Posterior vena cava (tissue), 2 donors: ENCODE measurements around the gene EFHC1. TPM values are rescaled to one million over a fixed set of nuclear protein-coding genes. Genes with fewer than 3 reads are reported as not detected.
A peak's percentile ranks its signal among the peaks of the same experiment; 100 is the strongest.
"Not testable (repeated sequence)": the region's sequence is repeated elsewhere in the genome, so short reads cannot be mapped to it uniquely, and the experiment has no call there.

Source experiments
- DNase-seq: peaks from one replicate; pipeline ENCODE4 v3.0.0-alpha.2; 2020; ENCODE audit warnings: low spot score
- intact Hi-C, 2 donors: fragments of 100-400 bp; cut with DNase I; formaldehyde crosslinking; loops; one replicate each; pipeline versions ENCODE4 v1.14.1 to v1.14.2; 2022 to 2023
- long read RNA-seq, 2 donors: library from polyadenylated mRNA; unstranded; transcript quantifications; one replicate each; pipeline ENCODE4 v2.0.0, GENCODE V29; 2020 to 2021
- total RNA-seq, 2 donors: library from RNA; stranded (reverse); fragmentation: NEBNext Ultra II Directional; extraction: Animal tissue kit (Norgen Biotek cat#: 25700); gene quantifications; one replicate each; pipeline ENCODE4 v1.2.1, GENCODE V29; 2021
- donor health status: DM: yes; HTN: yes; CAD: no.
- donor health status: DM: yes; HTN: yes; CAD: no.

EFHC1 gene, protein sequence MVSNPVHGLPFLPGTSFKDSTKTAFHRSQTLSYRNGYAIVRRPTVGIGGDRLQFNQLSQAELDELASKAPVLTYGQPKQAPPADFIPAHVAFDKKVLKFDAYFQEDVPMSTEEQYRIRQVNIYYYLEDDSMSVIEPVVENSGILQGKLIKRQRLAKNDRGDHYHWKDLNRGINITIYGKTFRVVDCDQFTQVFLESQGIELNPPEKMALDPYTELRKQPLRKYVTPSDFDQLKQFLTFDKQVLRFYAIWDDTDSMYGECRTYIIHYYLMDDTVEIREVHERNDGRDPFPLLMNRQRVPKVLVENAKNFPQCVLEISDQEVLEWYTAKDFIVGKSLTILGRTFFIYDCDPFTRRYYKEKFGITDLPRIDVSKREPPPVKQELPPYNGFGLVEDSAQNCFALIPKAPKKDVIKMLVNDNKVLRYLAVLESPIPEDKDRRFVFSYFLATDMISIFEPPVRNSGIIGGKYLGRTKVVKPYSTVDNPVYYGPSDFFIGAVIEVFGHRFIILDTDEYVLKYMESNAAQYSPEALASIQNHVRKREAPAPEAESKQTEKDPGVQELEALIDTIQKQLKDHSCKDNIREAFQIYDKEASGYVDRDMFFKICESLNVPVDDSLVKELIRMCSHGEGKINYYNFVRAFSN
- total RNA-seq = 10 to 100 TPM; 12.0 to 13.5 TPM
- long read RNA-seq, donor 1, full-length matches to known transcripts = 4 of 20 reads
- long read RNA-seq, donor 1, partial matches to known transcripts = 4 of 20 reads
- long read RNA-seq, donor 1, other reads (novel, unspliced or antisense) = 12 of 20 reads
- long read RNA-seq, donor 2, full-length matches to known transcripts = 7 of 34 reads
- long read RNA-seq, donor 2, partial matches to known transcripts = 16 of 34 reads
- long read RNA-seq, donor 2, other reads (novel, unspliced or antisense) = 11 of 34 reads

DNA sequence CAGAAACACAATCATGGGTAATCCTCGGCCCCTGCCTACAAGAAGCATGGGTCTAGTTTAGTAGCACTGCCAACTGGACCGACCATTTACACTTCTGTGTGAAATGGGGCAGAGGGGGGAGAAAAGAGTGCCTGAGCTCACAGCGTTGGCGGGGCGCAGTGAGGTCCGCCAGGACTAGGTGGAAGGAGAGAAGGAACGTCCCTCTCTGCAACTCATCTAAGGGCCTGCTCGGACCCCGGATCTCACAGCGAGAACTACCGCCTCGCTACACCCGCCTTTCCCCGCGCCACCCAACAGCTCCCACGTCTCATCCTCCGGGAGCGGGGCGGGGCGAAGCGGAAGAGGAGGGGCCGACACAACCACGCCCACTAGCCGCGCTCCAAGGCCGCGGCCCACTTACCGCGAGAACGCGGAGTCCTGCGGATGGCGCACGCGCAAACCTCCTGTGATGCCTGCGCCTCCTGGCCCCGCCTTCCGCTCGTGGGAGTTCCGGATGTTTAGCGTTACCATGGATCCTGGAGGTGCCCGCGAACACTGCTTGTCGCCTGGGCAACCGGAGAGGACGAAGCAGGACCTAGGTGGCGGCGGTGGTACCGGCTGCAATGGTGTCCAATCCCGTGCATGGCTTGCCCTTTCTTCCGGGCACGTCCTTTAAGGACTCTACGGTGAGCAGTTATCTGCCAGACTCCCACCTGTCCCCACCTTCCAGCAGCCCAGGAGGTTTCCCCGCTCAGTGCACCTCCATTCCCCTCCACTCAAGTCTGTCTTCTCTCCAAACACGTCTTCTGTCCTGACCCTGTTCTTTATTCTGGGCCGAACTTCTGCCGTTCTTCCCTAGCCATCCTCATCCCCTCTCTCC lies at the start of gene EFHC1:
Gene EFHC1, plus strand, starts transcription at position 534 of the 859 bp plus-strand sequence. Its CDS starts 69 bp downstream, at position 603.
- DNase-seq = peak; percentile 100
- intact Hi-C loops = loop anchor here (2.0 to 10.0 kb wide), 4 partner anchors 155 to 242 kb away; partner anchors contain the start of gene TRAM2 (in 1 of the 2)

DNA sequence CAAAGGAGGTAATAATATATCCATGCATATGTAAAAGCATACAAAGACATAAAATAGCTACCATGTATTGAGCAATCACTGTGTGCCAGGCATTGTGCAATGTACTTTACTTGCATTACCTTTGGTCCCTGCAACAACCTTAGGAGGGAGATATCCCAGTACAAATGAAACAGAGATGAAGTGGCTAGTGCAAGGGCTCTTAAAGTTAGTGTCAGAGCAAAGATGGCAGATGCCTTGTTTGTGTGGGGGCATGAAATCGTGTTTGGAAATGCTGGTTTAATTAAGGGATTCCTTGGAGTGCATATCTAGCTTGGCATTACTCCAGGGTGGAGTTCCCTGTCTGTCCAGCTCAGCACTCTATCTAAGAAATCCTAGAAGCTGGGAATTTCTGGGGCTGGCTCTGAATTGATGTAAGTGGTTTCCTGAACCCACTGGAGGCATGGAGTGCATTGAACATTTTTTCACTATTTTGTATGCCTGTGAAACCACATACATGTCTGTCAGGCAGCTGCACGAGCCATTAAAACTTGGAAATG lies 48.4 kb upstream of the EFHC1 start:
- DNase-seq = no peak
- intact Hi-C loops = loop anchor here in 1 of 2 donors (5.0 kb wide), 1 partner anchor 1654 kb away; no protein-coding TSS in a partner anchor

DNA sequence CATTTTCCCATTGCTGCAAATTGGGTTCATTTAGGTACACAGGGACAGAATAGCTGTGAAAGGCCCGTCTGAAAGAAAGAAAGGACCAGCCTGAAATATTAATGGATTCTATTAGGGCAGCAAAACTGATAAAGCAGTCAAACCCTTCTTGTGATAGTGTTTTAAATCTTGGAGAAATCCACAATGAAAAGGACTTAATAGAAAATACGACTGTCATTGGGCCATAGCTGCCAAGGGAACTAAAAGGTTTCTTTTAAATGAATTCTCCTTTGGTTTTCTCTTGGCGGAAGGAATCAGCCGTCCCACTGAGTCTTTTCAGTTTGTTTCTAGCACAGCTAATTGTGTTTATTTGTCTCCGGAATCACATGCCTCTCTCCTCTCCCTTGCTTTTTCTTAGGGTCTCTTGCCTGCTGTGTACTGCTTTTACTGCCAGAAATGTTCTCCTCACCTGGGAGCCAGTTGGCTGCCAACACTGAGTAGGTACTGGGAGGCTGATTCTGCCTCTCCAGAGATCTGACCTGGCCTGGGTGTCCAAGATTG lies 46.9 kb upstream of the EFHC1 start:
- intact Hi-C loops = loop anchor here in 1 of 2 donors (5.0 kb wide), 1 partner anchor 1656 kb away; no protein-coding TSS in a partner anchor
- DNase-seq = no peak

DNA sequence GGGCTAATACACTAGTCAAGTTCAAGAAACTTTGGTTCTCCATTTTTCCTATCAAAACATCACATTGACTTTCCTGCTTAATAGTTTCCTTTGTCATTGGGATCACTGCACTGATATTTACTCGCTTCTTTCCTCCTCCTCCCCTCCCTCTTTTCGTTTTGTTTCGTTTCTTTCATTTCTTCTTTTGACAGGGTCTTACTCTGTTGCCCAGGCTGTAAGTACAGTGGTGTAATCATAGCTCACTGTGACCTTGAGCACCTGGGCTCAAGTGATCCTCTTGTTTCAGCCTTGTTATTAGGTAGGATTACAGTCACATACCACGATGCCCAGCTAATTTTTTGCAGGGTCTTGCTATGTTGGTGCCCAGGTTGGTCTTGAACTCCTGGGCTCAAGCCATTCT lies 45.9 kb upstream of the EFHC1 start:
- DNase-seq = no peak
- intact Hi-C loops = loop anchor here in 1 of 2 donors (5.0 kb wide), 1 partner anchor 1657 kb away; no protein-coding TSS in a partner anchor

DNA sequence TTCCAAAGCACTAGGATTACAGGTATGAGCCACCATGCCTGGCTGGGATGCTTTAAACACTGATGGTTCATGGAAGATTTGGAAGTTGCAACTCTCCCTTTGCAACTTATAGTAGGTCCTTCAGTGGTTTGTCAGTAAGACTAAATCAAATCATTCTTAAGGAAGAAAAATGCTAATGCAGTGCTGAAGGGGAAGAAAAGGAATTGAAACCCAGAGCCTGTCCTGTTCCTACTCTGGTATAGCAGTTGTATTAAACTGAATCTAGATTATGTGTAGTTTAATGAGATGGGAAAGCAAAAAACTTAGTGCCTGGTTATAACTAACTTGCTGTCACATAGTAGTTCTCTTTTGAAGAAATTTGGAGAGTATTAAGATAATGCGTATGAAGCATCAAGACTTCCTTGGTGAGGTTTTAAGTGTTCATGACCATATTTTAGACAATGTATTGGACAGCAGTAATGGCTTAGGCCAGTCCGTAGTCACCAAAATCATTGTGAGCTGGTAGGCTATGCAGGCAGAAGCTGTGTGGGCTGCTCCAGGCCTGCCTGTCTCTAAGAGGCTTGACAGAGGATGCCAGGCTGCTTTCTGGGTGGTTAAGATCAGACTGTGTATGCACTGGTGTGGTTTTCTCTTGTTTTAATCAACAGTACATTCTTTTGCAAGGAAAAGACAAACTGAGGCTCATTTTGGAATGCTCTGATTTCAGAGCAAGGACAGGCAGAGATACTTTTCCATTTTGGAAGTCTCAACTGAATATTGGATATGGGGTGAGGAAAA lies 44.2 kb upstream of the EFHC1 start:
- no peak for DNase-seq
- intact Hi-C loops = no loop called here

DNA sequence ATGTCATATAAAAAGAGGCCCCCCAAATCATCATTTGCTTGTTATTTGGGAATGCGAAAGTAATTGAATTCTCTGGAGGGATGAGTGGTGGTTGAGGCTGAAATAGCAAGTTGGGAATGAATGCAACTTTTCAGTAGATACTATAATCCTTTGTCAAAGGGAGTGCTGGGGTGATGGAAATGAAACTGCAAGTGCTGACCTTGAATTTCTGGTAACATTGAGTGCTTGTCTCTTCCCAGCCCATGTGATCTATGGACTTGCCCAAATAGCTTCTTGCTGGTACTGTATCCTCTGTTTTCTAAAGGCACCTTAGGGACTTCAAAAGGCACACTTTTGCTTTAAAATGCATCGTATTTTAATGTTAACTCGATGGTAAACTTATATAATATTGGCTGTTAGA lies 43.4 kb upstream of the EFHC1 start:
- DNase-seq = no peak
- intact Hi-C loops = no loop called here

DNA sequence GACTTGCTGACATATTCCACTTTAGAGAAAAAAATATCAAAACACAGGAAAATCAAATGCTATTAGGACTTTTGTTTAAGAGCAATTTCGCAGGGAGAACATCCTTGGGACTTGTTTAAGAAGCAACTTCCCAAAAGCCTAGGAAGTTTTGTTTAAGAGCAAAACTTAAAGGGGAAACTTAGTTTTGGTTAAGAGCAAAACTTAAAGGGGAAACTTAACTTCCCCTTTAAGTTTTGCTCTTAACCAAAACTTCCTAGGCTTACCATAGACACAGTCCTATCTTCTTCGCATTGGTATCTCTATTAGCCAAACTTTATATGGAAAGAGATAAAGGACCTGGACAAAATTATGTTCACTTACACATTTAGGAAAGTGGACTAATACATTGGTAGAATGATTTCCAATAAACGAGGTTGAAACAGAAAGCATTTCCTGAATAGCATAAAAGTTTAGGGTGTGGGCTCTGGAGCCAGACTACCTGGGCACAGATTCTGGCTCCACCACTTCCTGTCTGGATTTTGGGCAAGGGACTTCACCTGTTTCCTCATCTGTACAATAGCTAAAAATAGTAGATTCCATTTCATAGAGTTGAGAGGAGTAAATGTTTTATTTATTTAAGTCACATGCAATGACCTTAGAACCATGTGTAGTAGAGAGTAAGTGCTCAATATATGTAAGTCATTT lies 42.5 kb upstream of the EFHC1 start:
- intact Hi-C loops = no loop called here
- DNase-seq = no peak

DNA sequence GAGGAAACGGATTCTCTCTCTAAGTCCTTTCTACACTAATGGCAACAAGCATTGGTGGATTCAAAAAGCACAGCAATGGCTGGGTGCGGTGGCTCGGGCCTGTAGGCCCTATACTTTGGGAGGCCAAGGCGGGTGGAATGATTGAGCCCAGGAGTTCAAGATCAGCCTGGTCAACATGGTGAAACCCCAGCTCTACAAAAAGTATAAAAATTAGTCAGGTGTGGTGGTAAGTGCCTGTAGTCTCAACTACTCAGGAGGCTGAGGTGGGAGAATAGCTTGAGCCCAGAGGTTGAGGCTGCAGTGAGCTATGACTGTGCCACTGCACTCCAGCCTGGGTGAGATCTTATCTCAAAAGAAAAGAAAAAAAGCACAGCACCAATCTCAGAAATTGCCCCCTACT lies 38.9 kb upstream of the EFHC1 start:
- DNase-seq = no peak
- intact Hi-C loops = no loop called here

DNA sequence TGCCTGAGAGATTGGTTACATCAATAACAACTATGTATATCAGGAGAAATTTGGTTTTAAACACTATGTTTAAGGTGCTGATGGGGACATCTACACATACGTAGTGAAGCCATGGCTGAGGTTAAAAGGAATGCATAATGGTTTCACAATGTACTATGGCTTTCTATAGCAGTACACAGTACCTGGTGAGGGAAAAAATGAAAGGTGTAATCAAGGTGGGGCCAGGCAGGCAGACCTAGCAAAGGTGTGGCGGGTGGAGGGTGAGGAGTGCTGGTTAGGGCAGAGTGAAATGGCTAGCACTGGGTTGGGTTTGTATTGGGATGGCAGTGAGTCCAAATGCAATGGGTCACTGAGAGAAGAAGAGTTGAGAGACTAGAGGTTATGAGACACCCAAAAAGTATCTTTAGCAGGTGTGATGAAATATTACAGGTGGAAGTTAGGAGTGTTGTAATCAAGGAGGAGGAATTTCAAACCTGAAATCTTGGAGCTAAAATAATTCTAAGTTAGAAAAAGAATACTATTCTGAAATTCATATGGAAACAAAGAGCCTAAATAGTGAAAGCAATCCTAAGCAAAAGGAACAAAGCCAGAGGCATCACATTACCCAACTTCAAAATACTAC lies 35.9 kb upstream of the EFHC1 start:
- intact Hi-C loops = no loop called here
- no peak for DNase-seq

DNA sequence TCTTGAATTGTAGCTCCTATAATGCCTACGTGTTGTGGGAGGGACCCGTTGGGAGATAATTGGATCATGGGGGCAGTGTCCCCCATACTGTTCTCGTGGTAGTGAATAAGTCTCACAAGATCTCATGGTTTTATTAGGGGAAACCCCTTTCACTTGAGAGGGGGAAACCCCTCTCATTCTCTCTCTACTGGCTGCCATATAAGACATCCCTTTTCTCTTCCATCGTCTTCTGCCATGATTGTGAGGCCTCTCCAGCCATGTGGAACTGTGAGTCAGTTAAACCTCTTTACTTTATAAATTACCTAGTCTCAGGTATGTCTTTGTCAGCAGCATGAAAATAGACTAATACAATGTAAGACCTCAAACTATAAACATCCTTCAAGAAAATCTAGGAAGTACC lies 35.1 kb upstream of the EFHC1 start:
- intact Hi-C loops = loop anchor here in 1 of 2 donors (5.0 kb wide), 1 partner anchor 88 kb away; no protein-coding TSS in a partner anchor
- no peak for DNase-seq

DNA sequence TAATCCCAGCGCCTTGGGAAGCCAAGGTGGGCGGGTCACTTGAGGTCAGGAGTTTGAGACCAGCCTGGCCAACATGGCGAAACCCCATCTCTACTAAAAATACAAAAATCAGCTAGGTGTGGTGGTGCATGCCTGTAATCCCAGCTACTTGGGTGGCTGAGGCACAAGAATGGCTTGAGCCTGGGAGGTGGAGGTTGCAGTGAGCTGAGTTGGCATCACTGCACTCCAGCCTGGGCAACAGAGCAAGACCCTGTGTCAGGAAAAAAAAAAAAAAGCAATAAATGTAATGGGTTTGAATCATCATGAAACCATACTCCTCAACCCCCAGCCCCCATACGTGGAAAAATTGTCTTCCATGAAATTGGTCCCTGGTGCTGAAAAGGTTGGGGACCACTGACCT lies 32.0 kb upstream of the EFHC1 start:
- DNase-seq = not testable (repeated sequence)
- intact Hi-C loops = loop anchor here in 1 of 2 donors (5.0 kb wide), 1 partner anchor 91 kb away; no protein-coding TSS in a partner anchor

DNA sequence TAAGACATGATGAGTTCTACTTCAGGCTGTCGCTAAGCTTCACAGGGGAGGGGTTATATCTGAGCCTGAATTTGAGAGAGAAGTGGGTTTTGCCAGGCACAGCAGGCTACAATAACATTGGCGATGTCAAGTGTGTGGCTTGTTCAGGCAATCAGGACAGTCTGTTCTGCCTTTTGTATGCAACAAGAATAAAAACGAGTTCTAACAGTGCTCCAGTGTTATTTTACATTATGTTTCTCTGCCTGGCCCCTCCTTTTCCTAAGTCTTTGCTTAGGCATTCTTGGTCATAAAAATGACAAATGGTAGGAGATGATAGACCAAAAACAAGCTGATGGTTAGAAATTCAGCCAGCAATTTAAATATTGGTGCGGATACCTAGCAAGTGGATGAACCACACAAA lies 31.4 kb upstream of the EFHC1 start:
- intact Hi-C loops = loop anchor here in 1 of 2 donors (5.0 kb wide), 1 partner anchor 91 kb away; no protein-coding TSS in a partner anchor
- no peak for DNase-seq

DNA sequence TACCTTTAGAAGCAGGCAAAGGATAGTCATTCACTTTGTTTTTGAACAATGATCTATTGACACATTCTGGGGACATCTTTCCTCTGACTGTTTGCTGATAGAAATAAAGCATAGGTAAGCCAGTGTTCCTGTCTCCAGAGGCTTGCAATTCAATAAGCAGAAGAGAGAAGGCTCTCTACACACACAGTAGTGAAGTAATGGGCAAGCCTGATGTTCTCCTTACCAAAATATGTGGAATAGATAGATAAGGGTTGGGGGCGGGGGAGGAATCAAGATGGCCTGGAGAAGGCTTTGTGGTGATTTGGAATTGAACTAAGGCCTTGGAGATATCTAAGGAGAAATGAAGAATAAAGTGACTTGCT lies 30.9 kb upstream of the EFHC1 start:
- intact Hi-C loops = loop anchor here in 1 of 2 donors (5.0 kb wide), 1 partner anchor 92 kb away; no protein-coding TSS in a partner anchor
- no peak for DNase-seq

DNA sequence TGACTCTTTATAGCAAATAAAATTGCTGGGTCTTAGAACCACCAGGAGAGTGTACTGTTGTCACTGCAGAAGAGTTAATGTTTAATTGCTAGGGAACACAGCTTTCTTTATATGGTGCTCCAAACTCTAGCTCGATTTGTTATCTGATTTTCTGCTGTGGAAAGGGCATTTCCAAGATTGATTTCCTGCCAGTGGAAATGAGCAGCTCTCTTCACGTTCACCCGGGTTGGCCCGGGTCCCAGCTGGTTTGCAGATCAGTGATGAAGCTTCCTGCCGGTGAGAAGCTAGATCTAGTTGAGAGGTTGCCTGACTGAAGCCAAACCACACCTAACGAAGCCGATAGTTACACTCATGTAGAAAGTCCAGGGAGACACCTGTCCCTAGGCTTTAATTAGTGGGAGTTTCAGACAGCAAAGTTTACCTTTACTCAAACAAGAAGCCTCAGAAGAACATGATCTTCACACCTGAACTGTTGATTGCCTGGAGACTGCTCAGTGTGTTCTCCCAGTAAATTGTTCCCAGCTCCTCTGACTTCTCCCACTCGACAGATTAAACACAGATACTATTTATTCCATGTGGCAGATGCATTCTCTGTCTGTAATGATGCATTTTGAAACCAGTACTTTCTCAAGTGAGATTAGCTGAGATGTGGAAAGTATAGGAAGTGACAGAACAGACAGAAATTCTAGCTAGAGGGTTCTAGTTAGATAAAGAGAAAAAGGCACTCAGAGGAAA lies 30.3 kb upstream of the EFHC1 start:
- DNase-seq = no peak
- intact Hi-C loops = loop anchor here in 1 of 2 donors (5.0 kb wide), 1 partner anchor 92 kb away; no protein-coding TSS in a partner anchor

DNA sequence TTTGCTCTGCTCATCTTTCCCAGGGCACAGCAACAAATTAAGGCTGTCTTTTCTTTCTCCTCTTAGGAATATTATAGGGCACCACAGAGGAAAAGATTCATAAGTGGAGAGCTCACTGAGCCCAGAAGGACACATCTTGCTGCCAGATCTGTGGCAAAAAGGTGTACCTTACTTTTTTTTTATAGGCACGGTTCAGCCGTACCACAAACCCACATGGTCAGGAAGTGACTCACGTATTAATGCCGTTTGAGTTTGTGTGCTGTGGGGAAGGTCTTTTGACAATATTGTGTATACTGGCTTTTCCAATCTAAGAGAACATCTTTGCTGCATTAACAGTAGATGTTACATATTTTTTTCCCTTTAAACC lies 29.8 kb upstream of the EFHC1 start:
- intact Hi-C loops = no loop called here
- DNase-seq = no peak

DNA sequence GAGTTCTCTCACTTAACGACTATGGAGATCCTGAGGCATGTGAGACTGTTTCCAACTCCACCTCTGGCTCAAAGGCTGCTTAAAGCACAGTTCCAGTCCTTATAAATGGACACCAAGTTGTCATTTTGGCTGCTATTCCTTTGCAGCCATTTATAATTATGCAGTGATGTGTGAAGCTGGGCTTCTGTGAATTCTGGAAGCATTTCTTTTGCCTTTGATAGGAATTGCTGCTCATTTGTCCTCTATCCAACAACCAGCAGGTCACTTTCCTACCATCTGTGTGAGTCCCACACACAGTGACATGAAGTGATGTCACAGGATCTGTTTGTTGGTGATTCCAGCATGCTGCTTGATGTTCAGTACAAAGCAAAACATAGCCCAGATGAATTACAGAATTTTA lies 28.5 kb upstream of the EFHC1 start:
- intact Hi-C loops = no loop called here
- DNase-seq = no peak
